PC-3 (cell line): ENCODE data around the gene NSL1. TPM values are rescaled to one million over a fixed set of nuclear protein-coding genes. Genes with fewer than 3 reads are reported as not detected.

Source experiments
- ATAC-seq: fragments of 200-7000 bp; cut with Tn5 transposase; 2 replicates; pipeline ENCODE4 v1.9.1; 2020; ENCODE audit warnings: mild to moderate bottlenecking, moderate library complexity
- BruUV-seq: library from RNA; stranded (reverse); fragments of 400-500 nt; replicated peaks from 2 replicates; lab custom pipeline; 2021; lab: Mats Ljungman, UMichigan
- CTCF ChIA-PET: fragments of 300-600 bp; sonication (Branson Sonifier 250); formaldehyde crosslinking; loops from one replicate; lab custom pipeline; 2022; ENCODE audit warnings: antibody characterized with exemption; lab: Charles Lee
- POLR2A ChIA-PET: fragments of 300-600 bp; sonication (Branson Sonifier 250); formaldehyde crosslinking; loops from one replicate; lab custom pipeline; 2022; ENCODE audit warnings: antibody characterized with exemption; ENCODE audit not compliant: unreplicated experiment; lab: Charles Lee
- DNase-seq: peaks from one replicate; pipeline ENCODE4 v3.0.0-alpha.2; 2015
- H2AFZ ChIP-seq: fragments of 300-600 bp; sonication (generic); 2 replicates; pipeline ENCODE4 v1.6.0; 2016; ENCODE audit warnings: antibody characterized with exemption, low read length
- H3F3A ChIP-seq: fragments of 300-600 bp; sonication (generic); one replicate; pipeline ENCODE4 v1.6.0; 2017; ENCODE audit warnings: antibody characterized with exemption, low read length, control low read depth, mild to moderate bottlenecking; ENCODE audit not compliant: unreplicated experiment
- H3K27ac ChIP-seq: fragments of 300-600 bp; sonication (generic); 2 replicates; pipeline ENCODE4 v1.5.1; 2016; ENCODE audit warnings: mild to moderate bottlenecking, low read length
- H3K27me3 ChIP-seq: fragments of 300-600 bp; sonication (generic); 2 replicates; pipeline ENCODE4 v1.6.1; 2016; ENCODE audit warnings: low read length, mixed read lengths
- H3K36me3 ChIP-seq: fragments of 300-600 bp; sonication (generic); 2 replicates; pipeline ENCODE4 v1.6.1; 2016; ENCODE audit warnings: low read depth, mixed run types, low read length, mixed read lengths
- H3K4me1 ChIP-seq: fragments of 300-600 bp; sonication (generic); 2 replicates; pipeline ENCODE4 v1.5.1; 2016; ENCODE audit warnings: low read length; ENCODE audit not compliant: insufficient read depth
- H3K4me2 ChIP-seq: fragments of 300-600 bp; sonication (generic); 2 replicates; pipeline ENCODE4 v1.6.0; 2016; ENCODE audit warnings: low read length
- H3K4me3 ChIP-seq: fragments of 300-600 bp; sonication (generic); 2 replicates; pipeline ENCODE4 v1.5.1; 2016; ENCODE audit warnings: mild to moderate bottlenecking, low read length, mixed read lengths
- H3K79me2 ChIP-seq: fragments of 300-600 bp; sonication (generic); 2 replicates; pipeline ENCODE4 v1.6.1; 2017; ENCODE audit warnings: low read length, mixed read lengths
- H3K9ac ChIP-seq: fragments of 300-600 bp; sonication (generic); 2 replicates; pipeline ENCODE4 v1.6.0; 2016; ENCODE audit warnings: mild to moderate bottlenecking, low read length
- H3K9me2 ChIP-seq: fragments of 300-600 bp; sonication (generic); replicated peaks from 2 replicates; pipeline ENCODE4 v1.6.1; 2016; ENCODE audit warnings: mixed run types, low read length, mixed read lengths
- H3K9me3 ChIP-seq: fragments of 300-600 bp; sonication (generic); 2 replicates; pipeline ENCODE4 v1.6.1; 2016; ENCODE audit warnings: low read length, mixed read lengths
- H4K20me1 ChIP-seq: fragments of 300-600 bp; sonication (generic); 2 replicates; pipeline ENCODE4 v1.6.1; 2016; ENCODE audit warnings: low read length, mixed read lengths
- CTCF ChIP-seq: fragments of 300-600 bp; sonication (generic); conservative IDR thresholded peaks from 2 replicates; pipeline ENCODE4 v1.5.1; 2017; ENCODE audit warnings: antibody characterized with exemption, low read depth, mild to moderate bottlenecking, low read length
- EZH2 ChIP-seq: fragments of 300-600 bp; sonication (generic); IDR thresholded peaks from one replicate; pipeline ENCODE4 v1.6.1; 2017; ENCODE audit warnings: antibody characterized with exemption, mild to moderate bottlenecking, low read length; ENCODE audit not compliant: unreplicated experiment
- EZH2phosphoT487 ChIP-seq: fragments of 300-600 bp; sonication (generic); IDR thresholded peaks from 2 replicates; pipeline ENCODE4 v1.6.1; 2018; ENCODE audit warnings: mild to moderate bottlenecking, antibody characterized with exemption, low read length, borderline replicate concordance
- intact Hi-C: fragments of 100-400 bp; cut with micrococcal nuclease; formaldehyde crosslinking; loops from 2 replicates; pipeline ENCODE4 v1.9.0; 2023
- total RNA-seq: library from RNA; depleted of rRNA; stranded (reverse); fragments of >200 nt; gene quantifications from 2 replicates; pipeline ENCODE4 v1.2.3, GENCODE V29; 2014

NSL1 gene
- total RNA-seq, 1 experiment from 2014 or later, result 56.1 TPM

DNA sequence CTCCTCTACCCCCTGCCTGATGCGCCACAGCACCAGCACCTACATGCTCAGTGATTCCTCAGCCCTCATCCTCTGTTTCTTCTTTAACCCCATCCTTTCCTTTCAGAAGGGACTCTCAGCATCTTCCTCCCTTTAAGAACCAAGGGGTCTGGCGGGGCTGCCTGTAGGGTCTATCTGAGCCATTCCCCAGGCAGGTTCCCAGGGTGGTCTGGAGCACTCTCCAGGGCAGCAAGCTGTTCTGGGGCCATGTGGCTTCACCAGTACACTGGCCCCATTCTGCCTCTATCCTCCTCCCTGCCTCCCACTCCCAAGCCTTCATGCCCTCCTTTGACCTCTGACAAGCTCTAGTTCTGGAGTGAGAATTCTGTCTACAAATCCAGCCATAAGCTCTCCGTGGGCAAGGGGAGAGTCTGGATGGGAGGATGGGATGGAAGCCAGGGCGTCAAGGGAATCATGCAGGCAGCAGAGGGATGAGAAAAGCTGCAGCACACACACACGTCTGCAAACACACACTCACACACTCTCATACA lies 102.3 kb downstream of the NSL1 start:
- H3K4me3 ChIP-seq, result no peak overlapping the region
- ATAC-seq (no peak), DNase-seq (no peak)
- POLR2A ChIA-PET, result no interaction called here
- H3F3A ChIP-seq, result no peaks in the 10 kb centered on the region
- intact Hi-C loops, result no loop called here
- peaks cover 27% of the 10 kb centered on the region; the same call in 1 of the 2 replicates for H3K27me3 ChIP-seq
- no peaks in the 10 kb centered on the region for H4K20me1 ChIP-seq
- no peaks in the 10 kb centered on the region for H3K36me3 ChIP-seq
- no peak overlapping the region for H3K4me2 ChIP-seq
- no peak for TF ChIP-seq EZH2
- no peak for TF ChIP-seq CTCF
- no peak for TF ChIP-seq EZH2phosphoT487
- no peak overlapping the region for H3K27ac ChIP-seq
- CTCF ChIA-PET, result interaction anchor here (1.2 kb wide), 1 partner anchor 24 kb away, joined by 3 read pairs; no protein-coding TSS in a partner anchor
- no peak overlapping the region for H2AFZ ChIP-seq
- H3K4me1 ChIP-seq, result peaks cover 4% of the 10 kb centered on the region; the same call in 1 of the 2 replicates
- H3K79me2 ChIP-seq, result no peaks in the 10 kb centered on the region
- H3K9ac ChIP-seq, result no peak overlapping the region
- H3K9me3 ChIP-seq, result no peaks in the 10 kb centered on the region
- H3K9me2 ChIP-seq, result no peaks in the 10 kb centered on the region
- no TSS peak for BruUV-seq

- Histone ChIP-seq H3K9me3 (no peaks in the 10 kb centered on the region), H3K27me3 (peaks cover 33% of the 10 kb centered on the region; the same call in 1 of the 2 replicates), H3K79me2 (no peaks in the 10 kb centered on the region), H3K4me1 (peaks cover 4% of the 10 kb centered on the region; the same call in 1 of the 2 replicates), H3F3A (no peaks in the 10 kb centered on the region), H3K9ac (no peak overlapping the region), H2AFZ (no peak overlapping the region), H3K9me2 (no peaks in the 10 kb centered on the region), H3K4me3 (no peak overlapping the region), H4K20me1 (no peaks in the 10 kb centered on the region), H3K36me3 (no peaks in the 10 kb centered on the region), H3K4me2 (no peak overlapping the region), H3K27ac (no peak overlapping the region)
- no TSS peak for BruUV-seq
- ChIA-PET POLR2A (no interaction called here), CTCF (no interaction called here)
- ATAC-seq, result no peak
- intact Hi-C loops, result no loop called here
- DNase-seq, result no peak
- TF ChIP-seq EZH2, result no peak
These were observed 103.1 kb downstream of the NSL1 start for GRCh38 chr1:212688341-212689047.

DNA sequence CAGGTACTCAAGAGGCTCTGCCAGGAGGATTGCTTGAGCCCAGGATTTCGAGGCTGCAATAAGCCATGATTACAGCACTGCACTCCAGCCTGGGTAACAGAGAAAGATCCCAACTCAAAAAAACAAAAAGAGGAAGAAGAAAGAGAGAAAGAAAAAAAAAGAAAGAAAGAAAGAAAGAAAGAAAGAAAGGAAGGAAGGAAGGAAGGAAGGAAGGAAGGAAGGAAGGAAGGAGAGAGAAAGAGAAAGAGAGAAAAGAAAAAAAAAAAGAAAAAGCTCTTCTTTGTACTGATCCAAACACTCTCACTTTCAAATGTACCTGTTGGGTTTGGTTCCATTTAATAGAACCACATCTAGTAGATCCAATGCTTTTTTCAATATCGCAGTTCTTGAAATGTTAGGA lies 103.8 kb downstream of the NSL1 start:
- no peak overlapping the region for H3K27ac ChIP-seq
- no peak overlapping the region for H3K4me2 ChIP-seq
- ChIA-PET CTCF (no interaction called here), POLR2A (no interaction called here)
- no peak overlapping the region for H2AFZ ChIP-seq
- no peaks in the 10 kb centered on the region for H4K20me1 ChIP-seq
- H3K9me2 ChIP-seq, result no peaks in the 10 kb centered on the region
- H3K79me2 ChIP-seq, result no peaks in the 10 kb centered on the region
- H3K36me3 ChIP-seq, result no peaks in the 10 kb centered on the region
- H3K27me3 ChIP-seq, result peaks cover 33% of the 10 kb centered on the region; the same call in 1 of the 2 replicates
- H3K9me3 ChIP-seq, result no peaks in the 10 kb centered on the region
- BruUV-seq, result no TSS peak
- H3K4me3 ChIP-seq, result no peak overlapping the region
- DNase-seq, result no peak
- ATAC-seq, result no peak
- intact Hi-C loops, result no loop called here
- no peak for TF ChIP-seq EZH2phosphoT487
- no peak for TF ChIP-seq EZH2
- no peak for TF ChIP-seq CTCF
- peaks cover 2% of the 10 kb centered on the region; the same call in 1 of the 2 replicates for H3K4me1 ChIP-seq
- no peak overlapping the region for H3K9ac ChIP-seq
- H3F3A ChIP-seq, result no peaks in the 10 kb centered on the region
